ENCODE data around the gene ANKS1B. TPM values are rescaled to one million over a fixed set of nuclear protein-coding genes. Genes with fewer than 3 reads are reported as not detected.
"Not testable (repeated sequence)": the region's sequence is repeated elsewhere in the genome, so short reads cannot be mapped to it uniquely, and the experiment has no call there.

ANKS1B gene
- total RNA-seq, 5 donors from 2014 or later (not counting 1 experiment from before 2014, with no cell fraction given) = 0.18 to 0.47 (median 0.19) TPM; not detected in 2

- Mint-ChIP-seq H3K27me3 (peaks cover 0 to 7% of the 10 kb centered on the region in 2 donors), H3K36me3 (no peaks in the 10 kb centered on the region), H3K4me1 (no peaks in the 10 kb centered on the region), H3K9me3 (peaks cover 2 to 7% (median 4%) of the 10 kb centered on the region in 3 donors), H3K4me3 (no peak overlapping the region), H3K27ac (no peak overlapping the region)
- Histone ChIP-seq H3K27me3 (replicated peaks in 1 of 2; ENCODE audit: control insufficient read depth in 2 of 2, extremely low read depth in 1 of 2, insufficient read depth in 2 of 2, low read length in 1 of 2) (no peaks in the 10 kb centered on the region), H3K36me3 (ENCODE audit: control insufficient read depth in 2 of 2, extremely low read depth in 1 of 2, insufficient read depth in 1 of 2, low read length in 1 of 2) (no peaks in the 10 kb centered on the region), H3K9me3 (no peaks in the 10 kb centered on the region), H3K27ac (ENCODE audit: low read length) (no peak overlapping the region), H3K4me3 (ENCODE audit: control insufficient read depth in 1 of 2, extremely low read depth in 1 of 2, low read length in 1 of 2) (no peak overlapping the region), H3K4me1 (ENCODE audit: control insufficient read depth in 1 of 2, extremely low read depth in 1 of 2, insufficient read depth in 2 of 2, low read length in 2 of 2) (no peaks in the 10 kb centered on the region)
- ChIA-PET POLR2A (no interaction called here), CTCF (no interaction called here)
- no peak for ATAC-seq (replicated peaks in 1 of 4)
- no peak for DNase-seq
- WGBS (ENCODE audit: insufficient coverage) = 86% methylated on average over 3 of the region's 7 CpGs
These were observed 375.1 kb downstream of the ANKS1B start for GRCh38 chr12:99609455-99610181.

GRCh38 chr12:99600388-99600787 lies 384.3 kb downstream of the ANKS1B start:
- Mint-ChIP-seq H3K9me3 (peaks cover 6 to 17% (median 7%) of the 10 kb centered on the region in 3 donors), H3K27me3 (no peaks in the 10 kb centered on the region), H3K4me3 (no peak overlapping the region), H3K27ac (no peak overlapping the region), H3K36me3 (no peaks in the 10 kb centered on the region), H3K4me1 (no peaks in the 10 kb centered on the region)
- Histone ChIP-seq H3K9me3 (no peaks in the 10 kb centered on the region), H3K27me3 (replicated peaks in 1 of 2; ENCODE audit: control insufficient read depth in 2 of 2, extremely low read depth in 1 of 2, insufficient read depth in 2 of 2, low read length in 1 of 2) (no peaks in the 10 kb centered on the region), H3K27ac (ENCODE audit: low read length) (no peak overlapping the region), H3K4me1 (ENCODE audit: control insufficient read depth in 1 of 2, extremely low read depth in 1 of 2, insufficient read depth in 2 of 2, low read length in 2 of 2) (no peaks in the 10 kb centered on the region), H3K4me3 (ENCODE audit: control insufficient read depth in 1 of 2, extremely low read depth in 1 of 2, low read length in 1 of 2) (no peak overlapping the region), H3K36me3 (ENCODE audit: control insufficient read depth in 2 of 2, extremely low read depth in 1 of 2, insufficient read depth in 1 of 2, low read length in 1 of 2) (no peaks in the 10 kb centered on the region)
- ChIA-PET CTCF (no interaction called here), POLR2A (no interaction called here)
- ATAC-seq (replicated peaks in 1 of 4) (no peak), DNase-seq (no peak)
- WGBS (ENCODE audit: insufficient coverage) = 7% methylated on average over 4 of the region's 5 CpGs

- Histone ChIP-seq H3K27ac (ENCODE audit: low read length) (no peak overlapping the region), H3K9me3 (no peaks in the 10 kb centered on the region), H3K4me3 (ENCODE audit: control insufficient read depth in 1 of 2, extremely low read depth in 1 of 2, low read length in 1 of 2) (no peak overlapping the region), H3K36me3 (ENCODE audit: control insufficient read depth in 2 of 2, extremely low read depth in 1 of 2, insufficient read depth in 1 of 2, low read length in 1 of 2) (no peaks in the 10 kb centered on the region), H3K27me3 (replicated peaks in 1 of 2; ENCODE audit: control insufficient read depth in 2 of 2, extremely low read depth in 1 of 2, insufficient read depth in 2 of 2, low read length in 1 of 2) (no peaks in the 10 kb centered on the region), H3K4me1 (ENCODE audit: control insufficient read depth in 1 of 2, extremely low read depth in 1 of 2, insufficient read depth in 2 of 2, low read length in 2 of 2) (no peaks in the 10 kb centered on the region)
- Mint-ChIP-seq H3K4me3 (no peak overlapping the region), H3K9me3 (peaks cover 6 to 24% (median 7%) of the 10 kb centered on the region in 3 donors), H3K27me3 (no peaks in the 10 kb centered on the region), H3K36me3 (no peaks in the 10 kb centered on the region), H3K27ac (no peak overlapping the region), H3K4me1 (no peaks in the 10 kb centered on the region)
- ATAC-seq (replicated peaks in 1 of 4) (no peak), DNase-seq (no peak)
- 82% methylated on average over 2 of the region's 2 CpGs for WGBS (ENCODE audit: insufficient coverage)
- ChIA-PET CTCF (no interaction called here), POLR2A (no interaction called here)
These were observed 386.0 kb downstream of the ANKS1B start for GRCh38 chr12:99598785-99599184.

- no peak overlapping the region for H3K27ac Mint-ChIP-seq
- no peaks in the 10 kb centered on the region for H3K36me3 Mint-ChIP-seq
- POLR2A ChIA-PET = no interaction called here
- Histone ChIP-seq H3K27me3 (replicated peaks in 1 of 2; ENCODE audit: control insufficient read depth in 2 of 2, extremely low read depth in 1 of 2, insufficient read depth in 2 of 2, low read length in 1 of 2) (no peaks in the 10 kb centered on the region), H3K4me3 (ENCODE audit: control insufficient read depth in 1 of 2, extremely low read depth in 1 of 2, low read length in 1 of 2) (no peak overlapping the region), H3K36me3 (ENCODE audit: control insufficient read depth in 2 of 2, extremely low read depth in 1 of 2, insufficient read depth in 1 of 2, low read length in 1 of 2) (no peaks in the 10 kb centered on the region), H3K9me3 (no peaks in the 10 kb centered on the region), H3K27ac (ENCODE audit: low read length) (no peak overlapping the region), H3K4me1 (ENCODE audit: control insufficient read depth in 1 of 2, extremely low read depth in 1 of 2, insufficient read depth in 2 of 2, low read length in 2 of 2) (no peaks in the 10 kb centered on the region)
- H3K27me3 Mint-ChIP-seq = no peaks in the 10 kb centered on the region
- CTCF ChIA-PET = no interaction called here
- WGBS (ENCODE audit: insufficient coverage) = no CpG with 5 or more reads among the region's 2 CpGs
- H3K4me3 Mint-ChIP-seq = no peak overlapping the region
- peaks cover 5 to 30% (median 6%) of the 10 kb centered on the region in 3 donors for H3K9me3 Mint-ChIP-seq
- ATAC-seq (replicated peaks in 1 of 4) = no peak
- H3K4me1 Mint-ChIP-seq = no peaks in the 10 kb centered on the region
- DNase-seq = no peak
These were observed 388.0 kb downstream of the ANKS1B start for GRCh38 chr12:99596762-99597161.

GRCh38 chr12:99577125-99577524 lies 407.6 kb downstream of the ANKS1B start:
- CTCF ChIA-PET; H3K27me3 Mint-ChIP-seq; H3K27ac ChIP-seq (ENCODE audit: low read length); H3K4me1 Mint-ChIP-seq; H3K9me3 ChIP-seq; H3K4me1 ChIP-seq (ENCODE audit: control insufficient read depth in 1 of 2, extremely low read depth in 1 of 2, insufficient read depth in 2 of 2, low read length in 2 of 2); H3K4me3 Mint-ChIP-seq; H3K27me3 ChIP-seq (replicated peaks in 1 of 2; ENCODE audit: control insufficient read depth in 2 of 2, extremely low read depth in 1 of 2, insufficient read depth in 2 of 2, low read length in 1 of 2); DNase-seq; POLR2A ChIA-PET; H3K36me3 ChIP-seq (ENCODE audit: control insufficient read depth in 2 of 2, extremely low read depth in 1 of 2, insufficient read depth in 1 of 2, low read length in 1 of 2); H3K4me3 ChIP-seq (ENCODE audit: control insufficient read depth in 1 of 2, extremely low read depth in 1 of 2, low read length in 1 of 2); H3K27ac Mint-ChIP-seq; ATAC-seq (replicated peaks in 1 of 4); H3K36me3 Mint-ChIP-seq: not testable (repeated sequence)
- WGBS (ENCODE audit: insufficient coverage) = no CpG with 5 or more reads among the region's 1 CpG
- H3K9me3 Mint-ChIP-seq = peaks cover 8 to 14% (median 11%) of the 10 kb centered on the region in 3 donors

- Mint-ChIP-seq H3K27ac (no peak overlapping the region), H3K4me3 (no peak overlapping the region), H3K27me3 (no peaks in the 10 kb centered on the region), H3K36me3 (no peaks in the 10 kb centered on the region), H3K4me1 (no peaks in the 10 kb centered on the region), H3K9me3 (peaks cover 9 to 14% (median 11%) of the 10 kb centered on the region in 3 donors)
- no peak for DNase-seq
- Histone ChIP-seq H3K27ac (ENCODE audit: low read length) (no peak overlapping the region), H3K4me1 (ENCODE audit: control insufficient read depth in 1 of 2, extremely low read depth in 1 of 2, insufficient read depth in 2 of 2, low read length in 2 of 2) (no peaks in the 10 kb centered on the region), H3K4me3 (ENCODE audit: control insufficient read depth in 1 of 2, extremely low read depth in 1 of 2, low read length in 1 of 2) (no peak overlapping the region), H3K36me3 (ENCODE audit: control insufficient read depth in 2 of 2, extremely low read depth in 1 of 2, insufficient read depth in 1 of 2, low read length in 1 of 2) (no peaks in the 10 kb centered on the region), H3K9me3 (no peaks in the 10 kb centered on the region), H3K27me3 (replicated peaks in 1 of 2; ENCODE audit: control insufficient read depth in 2 of 2, extremely low read depth in 1 of 2, insufficient read depth in 2 of 2, low read length in 1 of 2) (no peaks in the 10 kb centered on the region)
- no peak for ATAC-seq (replicated peaks in 1 of 4)
- WGBS (ENCODE audit: insufficient coverage) = no CpG with 5 or more reads among the region's 2 CpGs
- POLR2A ChIA-PET = no interaction called here
- CTCF ChIA-PET = no interaction called here
These were observed 410.8 kb downstream of the ANKS1B start for GRCh38 chr12:99573980-99574379.

GRCh38 chr12:99567072-99567471 lies 417.7 kb downstream of the ANKS1B start:
- Mint-ChIP-seq H3K27ac (no peak overlapping the region), H3K27me3 (no peaks in the 10 kb centered on the region), H3K4me3 (no peak overlapping the region), H3K36me3 (no peaks in the 10 kb centered on the region), H3K4me1 (no peaks in the 10 kb centered on the region), H3K9me3 (peaks cover 4 to 6% (median 5%) of the 10 kb centered on the region in 3 donors)
- no peak for DNase-seq
- Histone ChIP-seq H3K9me3 (no peaks in the 10 kb centered on the region), H3K4me3 (ENCODE audit: control insufficient read depth in 1 of 2, extremely low read depth in 1 of 2, low read length in 1 of 2) (no peak overlapping the region), H3K27ac (ENCODE audit: low read length) (no peak overlapping the region), H3K36me3 (ENCODE audit: control insufficient read depth in 2 of 2, extremely low read depth in 1 of 2, insufficient read depth in 1 of 2, low read length in 1 of 2) (no peaks in the 10 kb centered on the region), H3K4me1 (ENCODE audit: control insufficient read depth in 1 of 2, extremely low read depth in 1 of 2, insufficient read depth in 2 of 2, low read length in 2 of 2) (no peaks in the 10 kb centered on the region), H3K27me3 (replicated peaks in 1 of 2; ENCODE audit: control insufficient read depth in 2 of 2, extremely low read depth in 1 of 2, insufficient read depth in 2 of 2, low read length in 1 of 2) (no peaks in the 10 kb centered on the region)
- ATAC-seq (replicated peaks in 1 of 4) = no peak
- POLR2A ChIA-PET = no interaction called here
- CTCF ChIA-PET = no interaction called here
- WGBS (ENCODE audit: insufficient coverage) = no CpG with 5 or more reads among the region's 2 CpGs
